ENCODE data around the gene TTYH1. TPM values are rescaled to one million over a fixed set of nuclear protein-coding genes. Genes with fewer than 3 reads are reported as not detected.
A peak's percentile ranks its signal among the peaks of the same experiment; 100 is the strongest.

Gene TTYH1
- total RNA-seq, 1 donor from 2014 or later: not detected

DNA sequence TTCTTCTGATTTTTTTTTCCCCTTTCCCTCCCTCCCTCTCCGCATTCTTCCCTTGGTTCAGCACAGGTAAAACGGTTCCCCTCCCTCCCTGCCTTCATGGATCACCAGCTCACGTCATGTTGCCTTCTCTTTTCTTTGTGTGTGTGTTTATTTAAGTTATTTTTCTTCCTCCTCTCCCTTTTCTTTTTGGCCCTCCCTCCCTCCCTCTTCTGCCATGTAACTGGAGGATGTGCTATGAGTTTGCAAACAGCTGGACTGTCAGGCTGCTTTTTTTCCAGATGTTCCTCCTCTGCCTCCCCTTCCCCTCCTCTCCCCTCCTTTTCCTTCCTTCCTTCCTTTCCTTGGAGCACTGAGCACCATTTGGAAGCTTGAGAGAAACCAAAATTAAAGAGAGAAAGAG lies 46.3 kb downstream of the TTYH1 start:
- Histone ChIP-seq H3K36me3 (ENCODE audit: control insufficient read depth, insufficient read depth, low read length) (peaks cover 13% of the 10 kb centered on the region), H3K4me3 (ENCODE audit: low read depth, low read length) (no peak overlapping the region), H3K27me3 (ENCODE audit: control insufficient read depth, insufficient read depth, low read length) (no peaks in the 10 kb centered on the region)
- TF ChIP-seq, protein P1, sequence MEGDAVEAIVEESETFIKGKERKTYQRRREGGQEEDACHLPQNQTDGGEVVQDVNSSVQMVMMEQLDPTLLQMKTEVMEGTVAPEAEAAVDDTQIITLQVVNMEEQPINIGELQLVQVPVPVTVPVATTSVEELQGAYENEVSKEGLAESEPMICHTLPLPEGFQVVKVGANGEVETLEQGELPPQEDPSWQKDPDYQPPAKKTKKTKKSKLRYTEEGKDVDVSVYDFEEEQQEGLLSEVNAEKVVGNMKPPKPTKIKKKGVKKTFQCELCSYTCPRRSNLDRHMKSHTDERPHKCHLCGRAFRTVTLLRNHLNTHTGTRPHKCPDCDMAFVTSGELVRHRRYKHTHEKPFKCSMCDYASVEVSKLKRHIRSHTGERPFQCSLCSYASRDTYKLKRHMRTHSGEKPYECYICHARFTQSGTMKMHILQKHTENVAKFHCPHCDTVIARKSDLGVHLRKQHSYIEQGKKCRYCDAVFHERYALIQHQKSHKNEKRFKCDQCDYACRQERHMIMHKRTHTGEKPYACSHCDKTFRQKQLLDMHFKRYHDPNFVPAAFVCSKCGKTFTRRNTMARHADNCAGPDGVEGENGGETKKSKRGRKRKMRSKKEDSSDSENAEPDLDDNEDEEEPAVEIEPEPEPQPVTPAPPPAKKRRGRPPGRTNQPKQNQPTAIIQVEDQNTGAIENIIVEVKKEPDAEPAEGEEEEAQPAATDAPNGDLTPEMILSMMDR (IDR thresholded peaks at IDR 0.05; ENCODE audit: insufficient read depth, low read length, poor library complexity, severe bottlenecking): no peak
- DNase-seq (ENCODE audit: low read depth): no peak

DNA sequence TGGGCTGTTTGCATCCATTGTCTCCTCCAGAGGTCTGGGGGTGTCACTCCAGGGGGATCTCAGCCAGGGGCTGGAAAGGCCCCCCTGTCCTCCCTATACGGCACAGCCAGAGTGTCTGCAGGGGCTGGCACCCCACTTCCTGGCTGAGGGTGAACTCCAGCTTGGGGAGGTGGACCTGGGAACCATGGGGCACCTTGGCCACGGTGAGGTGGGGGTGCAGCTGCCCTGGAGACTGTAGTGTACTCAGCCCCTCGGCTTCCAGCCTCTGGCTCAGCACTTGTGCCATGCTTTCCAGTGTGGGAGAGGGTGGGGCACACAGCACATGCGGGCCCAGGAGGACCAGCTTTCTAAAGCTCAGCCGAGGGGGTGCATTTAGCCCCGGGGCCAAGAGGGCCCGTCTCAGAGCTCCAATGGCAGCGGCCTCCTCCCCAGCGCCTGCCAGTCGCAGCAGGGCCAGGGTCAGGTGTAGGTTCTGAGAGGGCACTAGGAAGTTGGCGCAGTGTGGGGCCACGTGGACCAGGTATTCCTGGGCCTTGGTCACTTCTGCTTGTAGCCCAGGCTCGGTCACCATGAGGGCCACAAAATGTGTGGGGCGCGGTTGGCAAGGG lies 46.9 kb downstream of the TTYH1 start:
- H3K4me3 ChIP-seq (ENCODE audit: low read depth, low read length): peak overlapping the region; percentile 56
- TF ChIP-seq, protein P1 (IDR thresholded peaks at IDR 0.05; ENCODE audit: insufficient read depth, low read length, poor library complexity, severe bottlenecking): no peak
- no peaks in the 10 kb centered on the region for H3K27me3 ChIP-seq (ENCODE audit: control insufficient read depth, insufficient read depth, low read length)
- no peak for DNase-seq (ENCODE audit: low read depth)
- H3K36me3 ChIP-seq (ENCODE audit: control insufficient read depth, insufficient read depth, low read length): peaks cover 11% of the 10 kb centered on the region

DNA sequence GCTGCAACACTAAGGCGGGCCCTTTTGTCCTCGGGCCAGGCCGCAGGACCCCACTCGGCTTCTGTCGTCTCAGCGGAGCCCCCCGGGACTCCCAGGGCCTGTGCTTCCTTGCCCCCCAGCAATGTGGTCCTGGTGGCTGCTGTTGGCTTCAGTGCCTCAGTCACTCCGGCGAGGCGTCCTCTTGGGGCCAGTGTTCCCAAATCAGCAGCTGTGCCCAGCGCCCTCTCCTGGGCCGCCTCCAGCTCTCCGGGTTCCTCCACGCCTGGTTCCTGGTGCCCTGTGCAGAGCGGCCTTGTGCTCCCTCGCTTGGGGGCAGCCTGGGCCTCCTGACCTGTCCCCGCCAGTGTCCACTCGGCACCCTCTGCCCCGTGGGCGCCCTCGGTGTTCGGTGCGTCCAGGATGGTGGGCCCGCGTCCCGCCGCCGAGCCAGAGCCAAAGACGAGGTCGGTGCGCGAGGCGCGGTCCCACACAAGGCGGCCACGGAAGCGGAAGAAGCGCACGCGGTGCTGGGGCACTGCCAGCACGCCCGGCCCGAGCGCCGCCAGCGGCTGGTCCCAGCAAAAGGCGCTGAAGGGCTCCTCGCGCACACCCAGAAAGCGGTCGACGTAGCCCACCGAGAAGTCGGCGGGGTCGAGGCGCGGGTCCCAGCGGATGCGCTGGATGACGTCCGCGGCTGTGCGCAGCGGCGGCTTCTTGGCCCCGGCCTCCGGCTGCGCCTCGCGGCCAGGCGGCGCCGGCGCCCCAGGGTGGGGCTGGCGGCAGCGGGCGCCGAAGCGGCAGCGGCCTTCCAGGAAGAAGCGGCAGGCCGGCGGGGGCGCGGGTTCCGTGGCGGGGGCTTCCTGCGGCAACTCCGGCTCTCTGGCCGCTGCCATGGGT lies 47.6 kb downstream of the TTYH1 start:
- TF ChIP-seq, protein P1 (IDR thresholded peaks at IDR 0.05; ENCODE audit: insufficient read depth, low read length, poor library complexity, severe bottlenecking): peak; percentile 19

DNA sequence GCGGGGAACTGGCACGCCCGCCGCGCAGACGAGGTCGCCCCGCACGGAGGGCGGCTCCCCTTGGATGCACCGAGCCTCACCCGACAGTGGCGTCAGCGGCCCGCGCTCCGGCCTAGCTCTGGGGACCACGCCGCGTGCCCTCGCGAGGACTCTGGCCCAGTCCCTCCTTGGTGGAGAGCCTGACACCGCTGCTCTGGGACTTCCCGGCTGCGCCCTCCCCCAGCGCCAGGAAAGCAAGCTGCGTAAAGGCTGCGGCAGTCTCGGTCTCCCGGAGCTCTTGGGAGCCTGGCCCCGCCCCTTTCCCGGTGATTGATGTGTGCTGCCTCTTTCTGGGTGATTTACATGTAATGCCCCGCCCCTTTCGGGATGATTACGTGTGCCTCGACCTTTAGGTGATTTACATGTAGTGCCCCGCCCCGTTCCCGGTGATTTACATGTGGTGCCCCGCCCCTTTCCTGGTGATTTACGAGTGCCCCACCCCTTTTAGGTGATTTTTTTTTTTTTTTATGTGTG lies 48.3 kb downstream of the TTYH1 start, which contains the start of gene LENG9:
Gene LENG9 (minus strand): TSS at position 248 of the 513 bp plus-strand sequence. CDS start 252 bp downstream, outside the sequence.
- DNase-seq (ENCODE audit: low read depth): peak; percentile 98
- Histone ChIP-seq H3K36me3 (ENCODE audit: control insufficient read depth, insufficient read depth, low read length) (peaks cover 6% of the 10 kb centered on the region), H3K27me3 (ENCODE audit: control insufficient read depth, insufficient read depth, low read length) (no peaks in the 10 kb centered on the region), H3K4me3 (ENCODE audit: low read depth, low read length) (peak within 1 kb of the TSS; percentile 62)
- TF ChIP-seq, protein P1 (IDR thresholded peaks at IDR 0.05; ENCODE audit: insufficient read depth, low read length, poor library complexity, severe bottlenecking): no peak

More for the DNA sequence above, 47.6 kb downstream of the TTYH1 start:
- H3K36me3 ChIP-seq (ENCODE audit: control insufficient read depth, insufficient read depth, low read length): peaks cover 11% of the 10 kb centered on the region
- no peaks in the 10 kb centered on the region for H3K27me3 ChIP-seq (ENCODE audit: control insufficient read depth, insufficient read depth, low read length)
- H3K4me3 ChIP-seq (ENCODE audit: low read depth, low read length): peak overlapping the region; percentile 56
- no peak for DNase-seq (ENCODE audit: low read depth)

DNA sequence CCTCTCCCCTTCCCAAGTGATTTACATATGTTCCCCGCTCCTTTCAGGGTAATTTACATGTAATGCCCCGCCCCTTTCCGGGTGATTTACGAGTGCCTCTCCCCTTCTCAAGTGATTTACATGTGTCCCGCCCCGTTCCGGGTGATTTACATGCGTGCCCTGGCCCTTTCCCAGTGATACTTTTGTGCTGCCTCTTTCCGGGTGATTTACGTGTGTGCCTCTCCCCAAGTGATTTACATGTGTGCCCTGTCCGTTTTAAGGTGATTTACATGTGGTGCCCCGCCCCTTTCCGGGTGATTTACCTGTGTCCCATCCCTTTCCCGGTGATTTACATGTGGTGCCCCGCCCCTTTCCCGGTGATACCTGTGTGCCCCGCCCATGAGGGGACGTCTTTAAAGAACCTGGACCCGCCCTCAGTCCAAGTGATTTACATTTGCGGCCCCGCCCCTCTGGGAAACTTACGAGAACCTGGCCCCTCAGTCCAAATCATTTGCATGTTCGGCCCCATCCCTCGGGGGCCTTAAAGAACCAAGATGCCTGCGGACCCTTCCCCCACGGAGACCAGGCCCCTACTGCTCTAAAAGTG lies 48.9 kb downstream of the TTYH1 start:
- H3K4me3 ChIP-seq (ENCODE audit: low read depth, low read length): peak overlapping the region; percentile 62
- no peaks in the 10 kb centered on the region for H3K27me3 ChIP-seq (ENCODE audit: control insufficient read depth, insufficient read depth, low read length)
- peak; percentile 94 for DNase-seq (ENCODE audit: low read depth)
- TF ChIP-seq, protein P1 (IDR thresholded peaks at IDR 0.05; ENCODE audit: insufficient read depth, low read length, poor library complexity, severe bottlenecking): no peak
- H3K36me3 ChIP-seq (ENCODE audit: control insufficient read depth, insufficient read depth, low read length): peaks cover 4% of the 10 kb centered on the region
